ENCODE measurements around the gene PPIA.

Gene PPIA

DNA sequence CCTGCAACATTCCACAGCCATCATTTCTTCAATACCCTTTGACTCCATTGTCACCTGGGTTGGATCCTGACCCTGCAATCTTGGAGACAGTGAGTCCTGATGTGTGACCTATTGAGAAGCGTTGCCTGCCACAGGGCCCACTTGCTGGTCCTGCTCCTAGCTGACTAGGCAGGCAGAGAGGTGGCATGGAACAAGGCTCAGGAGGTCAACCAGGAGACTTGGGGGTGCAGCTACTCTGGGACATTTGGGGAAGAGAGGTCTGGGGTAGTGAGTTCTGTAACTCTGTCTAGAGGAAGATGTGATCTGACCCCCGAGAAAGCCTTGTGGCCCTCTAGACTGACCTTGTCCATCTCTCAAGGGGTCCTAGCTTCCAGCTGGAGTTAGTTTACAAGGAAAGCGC is 46.1 kb upstream of the PPIA start:
- no peak overlapping the region for H3K9ac ChIP-seq
- no peaks in the 10 kb centered on the region for H3K36me3 ChIP-seq (ENCODE audit: control insufficient read depth, insufficient read depth, low read length)
- H3K4me3 ChIP-seq (ENCODE audit: low read depth, low read length), result no peak overlapping the region
- H3K27me3 ChIP-seq (ENCODE audit: control insufficient read depth, insufficient read depth, low read length), result no peaks in the 10 kb centered on the region
- peaks cover 37% of the 10 kb centered on the region for H3K79me2 ChIP-seq
- peaks cover 15% of the 10 kb centered on the region for H3K4me1 ChIP-seq
- H3K4me2 ChIP-seq (ENCODE audit: low read length), result no peak overlapping the region
- no peak overlapping the region for H3K27ac ChIP-seq
- H2AFZ ChIP-seq, result no peak overlapping the region
- H3K9me3 ChIP-seq (ENCODE audit: control insufficient read depth, low read length), result no peaks in the 10 kb centered on the region
- TF ChIP-seq, protein P1, sequence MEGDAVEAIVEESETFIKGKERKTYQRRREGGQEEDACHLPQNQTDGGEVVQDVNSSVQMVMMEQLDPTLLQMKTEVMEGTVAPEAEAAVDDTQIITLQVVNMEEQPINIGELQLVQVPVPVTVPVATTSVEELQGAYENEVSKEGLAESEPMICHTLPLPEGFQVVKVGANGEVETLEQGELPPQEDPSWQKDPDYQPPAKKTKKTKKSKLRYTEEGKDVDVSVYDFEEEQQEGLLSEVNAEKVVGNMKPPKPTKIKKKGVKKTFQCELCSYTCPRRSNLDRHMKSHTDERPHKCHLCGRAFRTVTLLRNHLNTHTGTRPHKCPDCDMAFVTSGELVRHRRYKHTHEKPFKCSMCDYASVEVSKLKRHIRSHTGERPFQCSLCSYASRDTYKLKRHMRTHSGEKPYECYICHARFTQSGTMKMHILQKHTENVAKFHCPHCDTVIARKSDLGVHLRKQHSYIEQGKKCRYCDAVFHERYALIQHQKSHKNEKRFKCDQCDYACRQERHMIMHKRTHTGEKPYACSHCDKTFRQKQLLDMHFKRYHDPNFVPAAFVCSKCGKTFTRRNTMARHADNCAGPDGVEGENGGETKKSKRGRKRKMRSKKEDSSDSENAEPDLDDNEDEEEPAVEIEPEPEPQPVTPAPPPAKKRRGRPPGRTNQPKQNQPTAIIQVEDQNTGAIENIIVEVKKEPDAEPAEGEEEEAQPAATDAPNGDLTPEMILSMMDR (IDR thresholded peaks at IDR 0.05), result no peak

GRCh38 chr7:44750921-44751571 is 45.4 kb upstream of the PPIA start:
- Histone ChIP-seq H2AFZ (no peak overlapping the region), H3K4me1 (peaks cover 15% of the 10 kb centered on the region), H3K9ac (no peak overlapping the region), H3K27me3 (ENCODE audit: control insufficient read depth, insufficient read depth, low read length) (no peaks in the 10 kb centered on the region), H3K4me3 (ENCODE audit: low read depth, low read length) (no peak overlapping the region), H3K27ac (no peak overlapping the region), H3K9me3 (ENCODE audit: control insufficient read depth, low read length) (no peaks in the 10 kb centered on the region), H3K36me3 (ENCODE audit: control insufficient read depth, insufficient read depth, low read length) (no peaks in the 10 kb centered on the region), H3K79me2 (peaks cover 43% of the 10 kb centered on the region), H3K4me2 (ENCODE audit: low read length) (no peak overlapping the region)
- TF ChIP-seq, protein P1 (IDR thresholded peaks at IDR 0.05), result no peak

DNA sequence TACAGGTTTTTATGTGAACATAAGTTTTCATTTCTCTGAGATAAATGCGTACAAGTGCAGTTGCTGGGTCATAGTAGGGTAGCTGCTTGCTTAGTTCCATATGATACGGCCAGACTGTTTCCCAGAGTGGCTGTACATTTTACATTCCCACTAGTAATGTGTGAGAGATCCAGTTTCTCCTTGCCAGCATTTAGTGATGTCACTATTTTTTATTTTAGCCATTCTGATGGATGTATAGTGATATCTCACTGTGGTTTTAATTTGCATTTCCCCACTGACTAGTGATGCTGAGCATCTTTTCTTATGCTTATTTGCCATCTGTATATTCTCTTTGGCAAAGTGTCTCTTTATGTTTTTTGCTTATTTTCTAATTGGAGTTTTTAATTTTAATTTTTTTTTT is 43.7 kb upstream of the PPIA start:
- Histone ChIP-seq H3K4me1 (peaks cover 15% of the 10 kb centered on the region), H3K36me3 (ENCODE audit: control insufficient read depth, insufficient read depth, low read length) (no peaks in the 10 kb centered on the region)
- TF ChIP-seq, protein P1 (IDR thresholded peaks at IDR 0.05), result no peak

DNA sequence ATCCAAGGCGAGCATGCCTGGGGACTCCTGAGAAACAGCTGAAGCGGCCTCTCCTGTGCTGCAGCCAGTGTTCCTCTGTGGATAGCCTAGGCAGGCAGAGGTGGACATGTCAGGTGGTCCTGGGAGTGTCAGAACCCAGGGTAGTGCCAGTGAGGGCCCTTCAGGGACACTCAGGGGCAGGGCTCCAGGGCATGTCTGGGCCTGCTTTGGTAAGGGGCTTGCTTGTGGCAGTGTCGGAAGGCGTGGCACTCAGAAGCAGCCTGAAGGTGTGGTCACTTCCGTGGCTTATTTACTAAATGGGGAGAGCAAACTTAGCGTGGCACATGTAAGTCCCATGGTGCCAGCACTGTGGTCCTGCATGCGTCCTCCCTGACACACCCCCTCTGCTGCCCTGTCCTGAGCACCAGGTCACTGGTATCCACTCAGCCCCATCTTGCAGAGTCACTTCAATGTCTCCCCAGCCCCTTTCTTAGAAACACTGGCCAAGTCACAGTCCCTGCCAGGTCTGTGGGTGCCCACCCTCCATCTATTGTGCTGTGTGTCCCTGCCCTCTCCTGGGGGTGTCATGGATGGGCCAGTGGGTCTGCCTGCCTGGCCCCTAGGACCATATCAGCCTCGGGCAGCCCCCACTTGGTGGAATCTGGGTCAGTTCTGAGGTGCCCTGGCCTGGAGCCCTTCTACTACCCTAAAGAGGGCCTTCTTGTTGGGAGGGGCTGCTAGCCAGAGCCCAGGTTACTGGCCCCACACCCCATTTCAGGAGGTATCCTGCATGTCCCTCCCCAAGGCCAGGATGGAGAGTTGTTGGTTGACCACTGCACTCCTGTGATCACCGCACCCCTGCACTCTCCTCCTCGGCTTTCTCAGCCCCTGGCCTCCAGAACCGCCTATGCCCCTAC is 41.4 kb upstream of the PPIA start:
- Histone ChIP-seq H3K27ac (no peak overlapping the region), H3K79me2 (peaks cover 56% of the 10 kb centered on the region), H3K27me3 (ENCODE audit: control insufficient read depth, insufficient read depth, low read length) (no peaks in the 10 kb centered on the region), H3K4me2 (ENCODE audit: low read length) (no peak overlapping the region), H3K9me3 (ENCODE audit: control insufficient read depth, low read length) (no peaks in the 10 kb centered on the region), H3K4me1 (peaks cover 12% of the 10 kb centered on the region), H3K9ac (no peak overlapping the region), H2AFZ (no peak overlapping the region), H3K4me3 (ENCODE audit: low read depth, low read length) (no peak overlapping the region), H3K36me3 (ENCODE audit: control insufficient read depth, insufficient read depth, low read length) (no peaks in the 10 kb centered on the region)
- TF ChIP-seq, protein P1 (IDR thresholded peaks at IDR 0.05), result no peak

More for the DNA sequence above, 43.7 kb upstream of the PPIA start:
- Histone ChIP-seq H3K9me3 (ENCODE audit: control insufficient read depth, low read length) (no peaks in the 10 kb centered on the region), H3K4me3 (ENCODE audit: low read depth, low read length) (no peak overlapping the region), H3K27ac (no peak overlapping the region), H3K9ac (no peak overlapping the region), H3K79me2 (peaks cover 55% of the 10 kb centered on the region), H3K27me3 (ENCODE audit: control insufficient read depth, insufficient read depth, low read length) (no peaks in the 10 kb centered on the region), H3K4me2 (ENCODE audit: low read length) (no peak overlapping the region), H2AFZ (no peak overlapping the region)

All from parathyroid adenoma (tissue), 2 donors.